DND-41 (cell line): ENCODE measurements around the gene MORN4.

Source experiments
- ATAC-seq: fragments of 200-7000 bp; cut with Tn5 transposase; 3 replicates; pipeline ENCODE4 v1.9.1; 2021; ENCODE audit warnings: low read depth; ENCODE audit not compliant: insufficient read depth
- DNase-seq: peaks from one replicate; pipeline ENCODE4 v3.0.0-alpha.2; 2020
- H2AFZ ChIP-seq: 2 replicates; pipeline ENCODE4 v1.6.0; 2012; ENCODE audit warnings: low read depth, low read length
- H3K27ac ChIP-seq: 2 replicates; pipeline ENCODE4 v1.5.1; 2012; ENCODE audit warnings: low read length, inconsistent platforms
- H3K27me3 ChIP-seq: fragments of 200-600 bp; sonication (generic); 2 replicates; pipeline ENCODE4 v1.6.0; 2012; ENCODE audit warnings: low read length, mild to moderate bottlenecking, inconsistent platforms; ENCODE audit not compliant: insufficient read depth, poor library complexity
- H3K36me3 ChIP-seq: 2 replicates; pipeline ENCODE4 v1.5.1; 2012; ENCODE audit warnings: low read length, inconsistent platforms; ENCODE audit not compliant: insufficient read depth
- H3K4me1 ChIP-seq: 2 replicates; pipeline ENCODE4 v1.5.1; 2012; ENCODE audit warnings: mild to moderate bottlenecking, low read length; ENCODE audit not compliant: insufficient read depth
- H3K4me2 ChIP-seq: 2 replicates; pipeline ENCODE4 v1.6.0; 2012; ENCODE audit warnings: mild to moderate bottlenecking, moderate library complexity, low read length, inconsistent platforms; ENCODE audit not compliant: insufficient read depth
- H3K4me3 ChIP-seq, 2 experiments: fragments of 200-600 bp in 1 of 2; shearing (Covaris generic) in 1 of 2; 2 replicates each; pipeline ENCODE4 v1.5.1; 2012 to 2016; ENCODE audit warnings: inconsistent platforms in 2 of 2, low read length in 2 of 2, mild to moderate bottlenecking in 2 of 2, low read depth in 1 of 2, moderate library complexity in 1 of 2
- H3K79me2 ChIP-seq: 2 replicates; pipeline ENCODE4 v1.6.0; 2012; ENCODE audit warnings: low read length, inconsistent platforms; ENCODE audit not compliant: insufficient read depth
- H3K9ac ChIP-seq: 2 replicates; pipeline ENCODE4 v1.6.0; 2012; ENCODE audit warnings: low read depth, mild to moderate bottlenecking, inconsistent platforms, low read length, moderate library complexity
- H3K9me3 ChIP-seq: 2 replicates; pipeline ENCODE4 v1.5.1; 2012; ENCODE audit warnings: low read length, moderate library complexity, mild to moderate bottlenecking, inconsistent platforms; ENCODE audit not compliant: insufficient read depth, severe bottlenecking
- H4K20me1 ChIP-seq: 2 replicates; pipeline ENCODE4 v1.6.0; 2012; ENCODE audit warnings: low read length; ENCODE audit not compliant: insufficient read depth
- CTCF ChIP-seq: IDR thresholded peaks from 2 replicates; pipeline ENCODE4 v1.5.1; 2012; ENCODE audit warnings: borderline replicate concordance, low read length, moderate library complexity, mild to moderate bottlenecking; ENCODE audit not compliant: poor library complexity, severe bottlenecking; ENCODE audit errors: extremely low read depth
- EZH2 ChIP-seq: IDR thresholded peaks from 3 replicates; pipeline ENCODE4 v1.6.1; 2012; ENCODE audit warnings: borderline replicate concordance, low read depth, mild to moderate bottlenecking, moderate library complexity, low read length, inconsistent platforms; ENCODE audit not compliant: severe bottlenecking

Gene MORN4

GRCh38 chr10:97572214-97572989 is 60.9 kb downstream of the MORN4 start, which contains the start of gene ANKRD2:
Gene ANKRD2 (plus strand): TSS chr10:97572779. CDS start chr10:97572789, 10 bp downstream.
- peak within 1 kb of the TSS; percentile 75 for H2AFZ ChIP-seq

GRCh38 chr10:97571622-97572021 is 61.7 kb downstream of the MORN4 start:
- peak overlapping the region; percentile 75; the same call in 1 of the 2 replicates for H2AFZ ChIP-seq
- H3K36me3 ChIP-seq: no peaks in the 10 kb centered on the region
- no peaks in the 10 kb centered on the region for H3K27me3 ChIP-seq
- H3K4me1 ChIP-seq: no peaks in the 10 kb centered on the region
- ATAC-seq: no peak
- H3K4me3 ChIP-seq: no peak overlapping the region
- H4K20me1 ChIP-seq: no peaks in the 10 kb centered on the region
- no peak overlapping the region for H3K4me2 ChIP-seq
- no peaks in the 10 kb centered on the region for H3K9me3 ChIP-seq
- no peak overlapping the region for H3K9ac ChIP-seq
- no peaks in the 10 kb centered on the region for H3K79me2 ChIP-seq
- no peak for DNase-seq
- TF ChIP-seq EZH2 (no peak), CTCF (no peak)
- no peak overlapping the region for H3K27ac ChIP-seq

More at GRCh38 chr10:97572214-97572989, 60.9 kb downstream of the MORN4 start, which contains the start of gene ANKRD2:
- no peak within 1 kb of the TSS for H3K4me3 ChIP-seq
- ATAC-seq (peak; percentile 95), DNase-seq (peak; percentile 69)
- H3K4me1 ChIP-seq: no peaks in the 10 kb centered on the region
- H3K27ac ChIP-seq: no peak within 1 kb of the TSS
- H3K4me2 ChIP-seq: no peak within 1 kb of the TSS
- no peak for TF ChIP-seq EZH2
- TF ChIP-seq CTCF: peak; percentile 94
- no peaks in the 10 kb centered on the region for H3K27me3 ChIP-seq
- 0 out of 2 replicates have a peak within 1 kb of the TSS, but pooled peaks have one; percentile 3 for H3K9ac ChIP-seq
- no peaks in the 10 kb centered on the region for H3K79me2 ChIP-seq
- no peaks in the 10 kb centered on the region for H3K9me3 ChIP-seq
- H4K20me1 ChIP-seq: no peaks in the 10 kb centered on the region
- no peaks in the 10 kb centered on the region for H3K36me3 ChIP-seq

GRCh38 chr10:97570789-97571471 is 62.4 kb downstream of the MORN4 start:
- H3K4me2 ChIP-seq: no peak overlapping the region
- H4K20me1 ChIP-seq: no peaks in the 10 kb centered on the region
- ATAC-seq (no peak), DNase-seq (no peak)
- H3K4me3 ChIP-seq: no peak overlapping the region
- H3K4me1 ChIP-seq: no peaks in the 10 kb centered on the region
- H2AFZ ChIP-seq: no peak overlapping the region
- no peaks in the 10 kb centered on the region for H3K27me3 ChIP-seq
- H3K9me3 ChIP-seq: no peaks in the 10 kb centered on the region
- no peak overlapping the region for H3K27ac ChIP-seq
- no peak for TF ChIP-seq CTCF
- no peak for TF ChIP-seq EZH2
- H3K79me2 ChIP-seq: no peaks in the 10 kb centered on the region
- H3K9ac ChIP-seq: no peak overlapping the region
- H3K36me3 ChIP-seq: no peaks in the 10 kb centered on the region
